HG03045 (cell line): ENCODE data around the gene BRD7.

Source experiments
- ATAC-seq: cut with Tn5 transposase; IDR thresholded peaks from one replicate; pipeline ENCODE4 v1.9.1; 2021; ENCODE audit warnings: mild to moderate bottlenecking, moderate library complexity; ENCODE audit not compliant: unreplicated experiment

The BRD7 gene

GRCh38 chr16:50324345-50324744, 44.4 kb downstream of the BRD7 start:
- ATAC-seq = no peak

- ATAC-seq = no peak
Measured at GRCh38 chr16:50323335-50324011, 45.3 kb downstream of the BRD7 start.

DNA sequence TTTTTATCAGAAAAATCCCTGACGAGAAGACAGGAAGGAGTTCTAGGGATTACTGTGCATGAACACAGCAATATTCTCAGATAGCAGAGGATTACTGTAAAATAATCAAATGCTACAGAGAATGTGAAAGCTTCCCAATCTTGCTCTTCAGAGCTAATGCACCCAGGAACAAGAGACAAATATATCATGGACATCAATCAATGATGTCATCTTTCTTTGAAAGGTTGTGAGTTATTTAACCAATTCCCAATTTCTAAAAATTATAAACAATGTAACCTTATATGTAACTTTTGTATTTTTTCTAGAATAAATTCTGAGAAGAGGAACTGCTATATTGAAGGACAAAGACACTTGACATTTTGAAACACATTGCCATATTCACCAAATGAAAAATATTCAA, 46.5 kb downstream of the BRD7 start:
- ATAC-seq = no peak

DNA sequence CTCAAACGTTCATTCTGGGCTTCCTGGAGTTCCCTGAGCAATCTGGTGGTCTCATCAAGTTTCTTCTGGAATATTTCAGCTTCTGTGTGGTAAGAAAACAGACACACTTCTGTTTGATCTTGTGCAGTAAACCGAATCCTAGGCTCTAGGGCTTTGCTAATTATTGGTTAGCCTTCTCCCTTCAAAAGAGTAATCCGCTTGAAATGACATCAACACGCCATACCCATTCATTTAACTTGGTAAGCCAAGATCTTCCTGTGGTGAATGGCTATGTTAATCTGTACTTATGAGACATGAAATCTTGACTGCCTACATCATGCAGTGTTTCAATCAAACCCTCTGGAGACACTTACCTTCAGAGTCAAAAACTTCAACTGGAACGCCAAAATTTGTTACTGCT, 48.5 kb downstream of the BRD7 start:
- ATAC-seq = no peak

- no peak for ATAC-seq
Measured at GRCh38 chr16:50318796-50319578, 49.8 kb downstream of the BRD7 start.

- no peak for ATAC-seq
Measured at GRCh38 chr16:50316848-50317630, 51.7 kb downstream of the BRD7 start.

GRCh38 chr16:50316102-50316847, 52.5 kb downstream of the BRD7 start:
- no peak for ATAC-seq

DNA sequence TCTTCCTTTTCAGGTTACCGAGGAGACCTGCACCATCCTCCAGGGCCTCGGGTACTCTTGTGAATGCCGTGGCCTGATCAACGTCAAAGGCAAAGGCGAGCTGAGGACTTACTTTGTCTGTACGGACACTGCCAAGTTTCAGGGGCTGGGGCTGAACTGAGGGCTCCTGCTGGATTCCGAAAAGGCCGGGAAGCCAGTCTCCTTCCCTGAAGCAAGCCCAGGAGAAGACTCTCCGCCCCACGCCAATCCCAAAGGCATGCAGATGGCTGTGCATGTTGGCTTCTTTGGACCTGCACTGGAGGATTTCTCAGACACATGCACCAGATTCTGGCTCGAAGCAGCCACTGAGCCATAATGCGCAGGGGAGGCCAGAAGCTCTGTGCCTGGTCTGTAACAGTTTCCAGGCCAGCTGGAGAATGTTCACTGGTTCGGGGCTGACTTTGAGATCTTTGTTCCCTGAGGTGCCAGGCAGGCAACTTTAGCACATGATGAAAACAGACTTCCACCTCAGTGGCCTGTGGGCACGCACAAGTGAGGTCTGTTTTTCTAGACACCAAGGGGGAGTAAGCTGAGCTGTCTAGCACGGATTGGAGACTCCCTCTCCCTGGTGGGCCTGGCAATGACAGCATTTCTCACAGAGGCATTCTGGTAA, 53.3 kb downstream of the BRD7 start:
- no peak for ATAC-seq

- ATAC-seq = no peak
Measured at GRCh38 chr16:50314665-50315064, 54.1 kb downstream of the BRD7 start.

- ATAC-seq = no peak
Measured at GRCh38 chr16:50313596-50314478, 55.0 kb downstream of the BRD7 start.

DNA sequence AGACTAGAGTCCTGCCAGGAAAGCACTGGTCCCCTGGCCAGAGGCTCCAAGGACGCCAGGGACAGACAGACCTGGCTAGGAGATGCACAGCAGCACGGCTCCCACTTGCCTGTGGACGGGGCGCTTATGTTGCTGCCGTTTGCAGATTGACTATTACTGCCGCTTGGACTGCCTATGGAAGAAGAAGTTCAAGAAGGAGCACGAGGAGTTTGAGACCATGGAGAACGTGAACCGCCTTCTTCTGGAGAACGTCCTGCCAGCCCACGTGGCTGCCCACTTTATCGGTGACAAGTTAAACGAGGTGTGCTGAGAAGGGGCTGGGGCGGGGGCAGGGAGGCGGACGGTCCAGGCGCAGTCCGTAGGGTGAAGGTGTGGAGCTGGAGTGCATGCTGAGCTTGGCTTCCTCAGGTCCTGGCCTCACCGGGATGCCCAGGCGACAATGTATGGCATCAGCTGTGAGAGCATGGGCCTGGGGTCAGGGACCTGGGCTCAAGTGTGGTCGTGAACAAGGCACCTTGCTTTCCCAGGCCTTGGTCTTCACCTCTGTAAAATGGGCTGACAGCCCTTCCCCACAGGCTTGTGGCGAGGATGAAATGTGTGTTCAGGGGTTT, 56.8 kb downstream of the BRD7 start:
- no peak for ATAC-seq

DNA sequence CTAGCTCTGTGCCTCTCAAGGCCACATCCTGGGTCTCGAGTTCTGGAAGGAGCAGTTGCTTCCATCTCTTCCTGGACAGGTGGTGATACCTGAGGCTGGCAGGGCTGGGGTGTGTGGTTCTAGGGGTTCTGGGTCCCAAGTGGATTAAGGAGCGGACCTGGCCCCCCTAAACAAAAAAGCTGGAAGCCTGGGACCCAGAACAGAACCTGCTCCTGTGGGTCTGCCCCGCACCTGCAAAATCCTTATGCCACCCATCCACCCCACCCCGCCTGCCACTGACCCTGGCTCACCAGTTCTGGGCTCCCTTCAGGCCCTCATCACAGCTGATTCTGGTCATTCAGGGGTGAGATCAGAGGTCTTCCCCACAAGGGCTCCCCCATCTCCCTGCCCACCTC, 57.7 kb downstream of the BRD7 start:
- ATAC-seq = no peak

DNA sequence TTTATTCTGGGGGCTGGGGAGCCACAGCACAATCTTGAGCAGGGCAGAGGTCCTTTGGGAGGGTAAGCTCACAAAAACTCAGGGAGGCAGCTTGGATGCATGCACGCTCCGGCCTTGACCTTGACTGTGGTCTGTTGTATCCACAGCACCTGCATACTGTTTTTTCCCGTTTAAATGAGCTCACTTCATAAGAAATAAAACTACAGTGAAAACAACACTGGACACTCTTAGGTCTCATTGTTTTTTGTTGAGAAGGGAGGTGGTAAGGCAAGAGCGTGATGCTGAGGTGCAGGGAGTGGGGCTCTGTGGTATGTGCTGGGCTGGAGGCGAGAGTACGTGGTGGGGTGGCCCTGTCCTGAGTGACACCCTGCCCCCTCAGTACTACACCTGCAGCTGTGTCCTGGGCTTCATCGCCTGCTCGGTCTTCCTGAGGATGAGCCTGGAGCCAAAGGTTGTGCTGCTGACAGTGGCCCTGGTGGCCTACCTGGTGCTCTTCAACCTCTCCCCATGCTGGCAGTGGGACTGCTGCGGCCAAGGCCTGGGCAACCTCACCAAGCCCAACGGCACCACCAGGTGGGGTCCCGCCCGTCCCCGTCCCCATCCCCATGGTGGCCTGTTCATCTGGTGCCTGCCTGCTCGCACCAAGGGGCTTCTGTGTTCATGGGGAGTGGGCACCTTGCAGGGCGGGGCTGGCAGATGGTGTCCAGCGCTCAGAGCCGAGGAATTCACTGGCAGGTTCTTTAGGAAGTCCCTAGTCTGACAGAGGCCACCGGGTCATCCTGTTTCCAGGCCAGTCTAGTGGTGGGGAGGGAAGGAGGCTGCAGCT, 58.3 kb downstream of the BRD7 start:
- no peak for ATAC-seq

GRCh38 chr16:50309527-50310307, 59.1 kb downstream of the BRD7 start:
- ATAC-seq = no peak

- no peak for ATAC-seq
Measured at GRCh38 chr16:50309156-50309526, 59.6 kb downstream of the BRD7 start.

- ATAC-seq = no peak
Measured at GRCh38 chr16:50308237-50308965, 60.4 kb downstream of the BRD7 start.

DNA sequence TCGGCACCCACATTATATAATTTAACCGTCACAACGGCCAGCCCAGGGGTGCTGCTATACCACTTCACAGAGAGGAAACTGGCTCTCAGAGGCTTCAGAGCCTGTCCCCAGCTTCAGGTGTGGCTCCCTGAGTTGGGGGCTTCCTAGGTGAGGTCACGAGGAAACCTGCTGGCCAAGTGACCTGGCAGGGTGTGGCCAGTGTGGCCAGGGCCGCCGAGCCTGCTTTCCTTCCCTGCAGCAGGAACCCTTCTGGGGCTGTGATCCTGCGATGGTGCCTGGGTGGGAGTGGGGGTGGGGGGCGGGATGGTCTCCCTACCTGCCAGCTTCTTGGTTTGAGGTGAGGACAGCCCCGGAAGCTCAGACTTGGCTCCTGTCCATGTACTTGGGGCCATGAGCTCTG, 62.5 kb downstream of the BRD7 start:
- ATAC-seq = no peak
